Activated CD4-positive, alpha-beta T cell treated with anti-CD3 and anti-CD28 coated beads, Interleukin-2, Interleukin-4, amounts not matched to agents 100 ng/mL and 50 ng/mL, durations not matched to agents 16 hours and 8 hours (primary cell): ENCODE data around the gene CBX2.
"Not testable (repeated sequence)": the region's sequence is repeated elsewhere in the genome, so short reads cannot be mapped to it uniquely, and the experiment has no call there.

ENCODE experiments used
- DNase-seq: peaks from one replicate; pipeline ENCODE4 v3.0.0-alpha.2; 2020; ENCODE audit warnings: low spot score

Gene CBX2

DNA sequence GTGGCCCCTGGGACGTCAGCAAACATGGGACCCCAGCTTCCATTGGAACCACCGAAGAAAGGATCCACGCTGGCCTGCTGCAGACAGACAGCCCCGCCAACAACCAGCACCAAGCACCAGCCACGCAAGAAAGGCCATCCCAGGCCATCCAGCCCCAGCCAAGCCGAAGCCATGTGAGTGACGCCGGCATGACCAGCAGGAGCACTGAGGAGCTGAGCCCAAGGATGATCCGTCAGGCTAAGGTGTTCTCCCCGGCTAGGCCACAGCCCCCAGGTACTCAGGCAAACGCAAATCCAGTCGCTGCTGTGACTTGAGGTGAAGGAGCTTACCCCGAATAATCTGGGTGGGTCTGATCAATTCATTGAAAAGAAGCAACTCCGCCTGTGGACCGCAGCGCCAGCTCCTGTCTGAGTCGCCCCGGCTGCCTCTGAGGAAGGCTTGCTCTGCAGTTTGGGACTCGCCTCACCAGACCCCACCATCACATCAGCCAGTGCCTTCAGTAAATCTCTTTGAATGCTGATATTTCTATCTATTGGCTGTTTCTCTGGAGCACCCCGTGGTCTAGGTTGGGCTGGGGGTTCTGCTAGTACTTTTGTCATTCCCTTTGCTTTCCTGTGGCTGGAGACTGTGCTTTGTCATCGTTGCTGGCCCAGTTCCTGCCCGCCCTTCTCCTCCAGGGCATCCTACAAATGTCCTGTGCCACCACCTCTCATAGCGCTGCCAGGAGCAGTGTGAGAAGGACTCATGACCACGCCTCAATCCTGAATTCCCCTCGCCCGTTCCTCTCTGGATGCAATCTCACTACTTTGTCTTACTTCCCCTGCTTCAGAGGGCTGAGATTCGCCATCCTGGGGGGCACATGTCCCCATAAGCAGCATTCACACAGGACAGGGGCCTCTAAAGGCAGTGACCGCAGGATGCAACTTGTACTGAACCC is 8.1 kb upstream of the CBX2 start:
- DNase-seq, result no peak

DNA sequence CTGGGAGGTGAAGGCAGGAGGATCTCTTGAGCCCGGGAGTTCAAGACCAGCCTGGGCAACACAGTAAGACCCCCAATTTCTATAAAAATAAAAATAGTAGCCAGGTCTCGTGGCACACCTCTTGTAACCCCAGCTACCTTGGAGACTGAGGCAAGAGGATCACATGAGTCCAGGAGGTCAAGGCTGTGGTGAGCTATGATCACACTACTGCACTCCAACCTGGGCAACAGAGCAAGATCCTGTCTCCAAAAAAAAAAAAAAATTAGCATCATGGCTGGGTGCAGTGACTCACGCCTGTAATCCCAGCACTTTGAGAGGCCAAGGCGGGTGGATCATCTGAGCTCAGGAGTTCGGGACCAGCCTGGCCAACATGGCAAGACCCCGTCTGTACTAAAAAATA is 6.7 kb upstream of the CBX2 start:
- no peak for DNase-seq

DNA sequence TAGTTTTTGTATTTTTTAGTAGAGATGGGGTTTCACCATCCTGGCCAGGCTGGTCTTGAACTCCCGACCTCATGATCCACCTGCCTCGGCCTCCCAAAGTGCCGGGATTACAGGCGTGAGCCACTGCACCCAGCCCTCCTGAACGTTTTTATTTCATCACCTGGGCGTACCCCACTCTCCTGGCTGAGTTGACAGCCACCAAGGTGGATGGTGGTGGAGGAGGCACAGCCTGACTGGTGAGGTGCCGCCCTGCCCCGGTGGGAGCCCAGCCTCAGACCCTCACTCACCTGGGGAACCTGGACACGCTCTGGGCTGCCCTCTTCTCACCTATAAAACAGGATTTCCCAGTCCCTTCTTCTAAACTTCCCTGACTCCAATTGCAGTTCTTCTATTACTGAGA is 5.2 kb upstream of the CBX2 start:
- DNase-seq, result not testable (repeated sequence)

GRCh38 chr17:79774561-79774975 is 3.4 kb upstream of the CBX2 start:
- DNase-seq, result no peak

- no peak for DNase-seq
These were observed 2.3 kb upstream of the CBX2 start for GRCh38 chr17:79775632-79776031.

DNA sequence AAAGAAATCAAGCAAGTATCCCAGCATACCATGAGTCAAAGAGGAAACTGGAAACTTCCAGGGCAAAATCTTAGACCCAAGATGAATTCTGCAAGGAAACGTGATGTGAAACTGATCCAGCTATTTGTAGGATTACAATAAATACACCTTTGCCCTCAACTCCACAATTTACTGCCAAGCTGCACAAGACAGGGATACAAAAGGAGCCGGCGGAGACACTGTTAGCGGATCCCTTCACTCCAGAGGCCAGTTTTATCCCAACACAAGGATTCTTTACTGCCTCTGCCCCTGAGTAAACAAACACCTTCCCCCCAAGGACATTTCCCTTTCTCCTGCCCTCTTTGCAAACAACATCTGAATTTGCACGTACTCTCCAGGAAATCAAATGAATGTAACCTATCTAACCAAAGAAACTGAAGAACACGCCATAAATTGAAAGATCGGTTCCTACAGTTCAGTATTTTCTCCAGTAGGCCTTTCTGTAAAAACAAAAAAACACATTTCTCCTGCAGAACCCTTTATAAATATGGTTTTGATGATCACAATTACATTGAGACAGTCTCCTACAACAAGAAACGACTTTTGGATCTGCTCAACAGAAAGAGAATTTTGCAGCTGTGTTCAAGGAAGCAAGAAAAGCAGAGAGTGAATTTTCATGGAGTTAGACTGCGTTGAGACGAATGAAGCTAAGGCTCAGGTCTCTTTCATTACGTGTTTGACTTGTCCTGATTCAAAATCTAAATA is 1.4 kb upstream of the CBX2 start:
- no peak for DNase-seq

GRCh38 chr17:79777120-79777893 is 641 bp upstream of the CBX2 start:
- no peak for DNase-seq

GRCh38 chr17:79778504-79779083 is 646 bp downstream of the CBX2 start:
- no peak for DNase-seq

DNA sequence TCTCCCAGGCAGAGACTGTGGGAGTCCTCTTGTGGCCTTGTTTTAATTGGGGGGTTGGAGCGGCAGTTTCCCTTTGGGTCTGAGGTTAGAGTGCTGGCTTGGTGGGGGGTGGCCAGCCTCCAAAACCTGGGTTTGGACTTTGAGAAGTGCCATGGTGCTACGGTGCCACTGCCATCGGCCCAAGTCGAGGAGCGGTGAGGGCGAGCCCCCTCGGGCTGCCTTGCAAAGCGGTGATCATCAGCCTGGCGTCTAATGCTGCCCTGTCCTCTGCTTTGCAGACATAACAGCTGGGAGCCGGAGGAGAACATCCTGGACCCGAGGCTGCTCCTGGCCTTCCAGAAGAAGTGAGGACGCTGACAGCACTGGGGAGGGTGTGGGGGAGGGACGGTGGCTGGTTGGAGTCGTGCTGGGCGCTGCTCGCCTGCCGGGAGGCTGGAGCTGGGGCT is 1.2 kb downstream of the CBX2 start:
- DNase-seq, result no peak

DNA sequence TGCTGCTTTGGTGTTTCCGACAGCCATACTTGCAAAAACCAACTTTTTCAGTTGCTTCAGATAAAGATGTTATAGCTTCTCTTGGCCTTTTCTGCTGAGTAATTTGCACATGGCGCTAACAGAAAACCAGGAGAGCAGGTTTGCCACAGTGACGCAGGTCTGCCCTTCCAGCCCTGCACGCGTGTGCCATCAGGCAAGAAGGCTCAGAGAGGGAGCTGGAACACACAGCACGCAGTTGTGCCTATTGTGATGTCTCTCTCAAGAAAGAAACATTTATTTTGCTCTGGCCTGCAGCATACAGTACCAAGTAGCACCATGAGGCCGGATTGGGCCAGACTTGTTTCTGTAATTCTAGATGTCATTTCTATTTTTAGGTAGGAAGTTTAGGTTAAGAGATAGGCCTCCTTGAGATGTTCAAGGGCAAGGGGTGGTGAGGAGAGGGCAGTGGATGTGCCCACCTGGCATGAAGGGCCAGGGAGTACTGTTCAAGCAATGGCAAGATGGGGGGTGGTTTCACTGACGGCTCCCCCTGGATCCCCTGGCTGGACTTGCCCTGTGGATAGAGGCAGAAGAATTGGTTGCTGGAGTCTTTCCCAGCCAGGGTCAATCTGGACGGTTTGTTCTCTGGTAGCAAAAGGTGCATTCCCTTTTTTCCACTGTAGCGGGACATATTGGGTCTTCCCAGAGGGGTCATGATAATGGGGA is 1.9 kb downstream of the CBX2 start:
- DNase-seq, result no peak

- no peak for DNase-seq
These were observed 3.2 kb downstream of the CBX2 start for GRCh38 chr17:79781012-79781650.

DNA sequence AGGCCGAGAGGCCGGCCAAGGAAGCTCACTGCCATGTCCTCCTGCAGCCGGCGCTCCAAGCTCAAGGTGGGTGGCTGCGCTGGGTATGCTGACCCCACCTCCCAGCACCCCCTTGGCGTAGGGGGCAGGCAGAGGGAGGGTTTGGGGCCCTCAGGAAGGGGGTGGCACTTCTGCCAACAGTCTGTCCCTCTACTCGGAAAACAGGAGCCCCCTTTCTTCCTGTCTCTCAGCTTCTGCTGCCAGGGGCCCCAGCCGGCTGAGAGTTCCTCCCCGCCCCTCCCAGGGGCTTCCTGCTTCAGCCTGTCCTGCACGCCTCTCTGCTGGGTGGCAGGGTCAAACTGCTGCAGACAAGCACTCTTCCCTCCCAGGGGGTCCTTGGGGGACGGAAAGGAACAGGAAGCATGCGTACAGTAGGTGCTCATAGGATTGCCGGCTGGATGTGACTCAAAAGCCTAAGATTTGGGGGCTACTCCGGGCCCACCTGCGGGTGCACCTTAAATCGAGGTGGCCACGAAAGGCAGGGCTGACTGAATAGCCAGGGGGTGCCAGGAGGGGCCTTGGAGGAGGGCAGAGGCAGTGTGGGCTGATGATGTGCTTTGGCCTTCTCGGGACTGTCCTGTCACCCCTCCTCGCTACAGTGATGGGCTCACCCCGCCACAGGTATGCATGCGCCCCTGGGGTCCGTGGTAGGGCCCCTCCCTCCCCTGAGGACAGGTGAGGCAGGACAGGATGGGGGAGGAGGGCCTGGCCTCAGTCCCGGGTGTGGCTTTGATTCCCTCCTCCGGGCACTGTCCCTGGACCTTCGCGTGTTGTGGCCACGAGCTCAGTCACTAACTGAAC is 4.0 kb downstream of the CBX2 start:
- no peak for DNase-seq

DNA sequence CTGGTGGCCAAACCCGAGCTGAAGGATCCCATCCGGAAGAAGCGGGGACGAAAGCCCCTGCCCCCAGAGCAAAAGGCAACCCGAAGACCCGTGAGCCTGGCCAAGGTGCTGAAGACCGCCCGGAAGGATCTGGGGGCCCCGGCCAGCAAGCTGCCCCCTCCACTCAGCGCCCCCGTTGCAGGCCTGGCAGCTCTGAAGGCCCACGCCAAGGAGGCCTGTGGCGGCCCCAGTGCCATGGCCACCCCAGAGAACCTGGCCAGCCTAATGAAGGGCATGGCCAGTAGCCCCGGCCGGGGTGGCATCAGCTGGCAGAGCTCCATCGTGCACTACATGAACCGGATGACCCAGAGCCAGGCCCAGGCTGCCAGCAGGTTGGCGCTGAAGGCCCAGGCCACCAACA is 5.9 kb downstream of the CBX2 start:
- DNase-seq, result no peak

GRCh38 chr17:79784353-79785016 is 6.5 kb downstream of the CBX2 start:
- no peak for DNase-seq

GRCh38 chr17:79785017-79785899 is 7.3 kb downstream of the CBX2 start:
- no peak for DNase-seq

- no peak for DNase-seq
These were observed 8.2 kb downstream of the CBX2 start for GRCh38 chr17:79785900-79786810.

- no peak for DNase-seq
These were observed 9.1 kb downstream of the CBX2 start for GRCh38 chr17:79786930-79787643.
